Muscle layer of duodenum (tissue), 2 donors: ENCODE measurements around the gene GABBR2.

Experiments used
- H3K27ac ChIP-seq: one replicate; pipeline ENCODE4 v1.7.0; 2013; ENCODE audit warnings: mild to moderate bottlenecking, low read length
- H3K27me3 ChIP-seq: one replicate; pipeline ENCODE4 v1.7.0; 2013; ENCODE audit warnings: low read depth, mild to moderate bottlenecking, control low read depth, low read length
- H3K36me3 ChIP-seq, 2 donors: one replicate each; pipeline ENCODE4 v1.7.0; 2013; ENCODE audit warnings: low read length in 2 of 2, control low read depth in 1 of 2, mild to moderate bottlenecking in 1 of 2; ENCODE audit not compliant: insufficient read depth in 2 of 2, control insufficient read depth in 1 of 2
- H3K4me1 ChIP-seq, 2 donors: one replicate each; pipeline ENCODE4 v1.7.0; 2013; ENCODE audit warnings: low read length in 2 of 2, mild to moderate bottlenecking in 2 of 2, control low read depth in 1 of 2, moderate library complexity in 1 of 2; ENCODE audit not compliant: insufficient read depth in 2 of 2, control insufficient read depth in 1 of 2
- H3K4me3 ChIP-seq, 2 donors: one replicate each; pipeline ENCODE4 v1.7.0; 2013; ENCODE audit warnings: low read length in 2 of 2, low read depth in 1 of 2, mild to moderate bottlenecking in 1 of 2
- H3K9me3 ChIP-seq, 2 donors: one replicate each; pipeline ENCODE4 v1.7.0; 2013; ENCODE audit warnings: low read length in 2 of 2, control low read depth in 1 of 2, mild to moderate bottlenecking in 1 of 2; ENCODE audit not compliant: control insufficient read depth in 1 of 2
- donor health status: healthy.

The GABBR2 gene

DNA sequence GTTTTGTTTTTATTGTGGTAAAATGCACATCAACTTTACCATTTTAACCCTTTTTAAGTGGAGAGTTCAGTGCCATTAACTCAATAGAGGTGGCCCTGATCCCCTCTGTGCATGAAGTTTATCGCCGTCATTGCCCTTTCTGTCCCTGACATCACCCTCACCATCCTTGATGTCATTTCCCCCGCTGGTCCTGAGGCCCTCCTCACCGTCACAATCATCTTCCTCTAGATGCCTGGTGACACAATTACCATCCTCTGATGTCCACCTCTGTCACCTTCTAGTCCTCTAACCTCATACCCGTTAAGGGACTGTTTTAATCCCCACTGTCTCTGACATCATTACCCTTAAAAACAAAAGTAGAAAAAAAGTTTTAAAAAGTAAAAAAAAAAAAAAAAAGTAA is 340.8 kb downstream of the GABBR2 start:
- Histone ChIP-seq H3K9me3 (peaks cover 13 to 15% of the 10 kb centered on the region in 2 donors), H3K4me3 (no peak overlapping the region), H3K4me1 (no peaks in the 10 kb centered on the region), H3K27me3 (no peaks in the 10 kb centered on the region), H3K27ac (no peak overlapping the region), H3K36me3 (no peaks in the 10 kb centered on the region)

DNA sequence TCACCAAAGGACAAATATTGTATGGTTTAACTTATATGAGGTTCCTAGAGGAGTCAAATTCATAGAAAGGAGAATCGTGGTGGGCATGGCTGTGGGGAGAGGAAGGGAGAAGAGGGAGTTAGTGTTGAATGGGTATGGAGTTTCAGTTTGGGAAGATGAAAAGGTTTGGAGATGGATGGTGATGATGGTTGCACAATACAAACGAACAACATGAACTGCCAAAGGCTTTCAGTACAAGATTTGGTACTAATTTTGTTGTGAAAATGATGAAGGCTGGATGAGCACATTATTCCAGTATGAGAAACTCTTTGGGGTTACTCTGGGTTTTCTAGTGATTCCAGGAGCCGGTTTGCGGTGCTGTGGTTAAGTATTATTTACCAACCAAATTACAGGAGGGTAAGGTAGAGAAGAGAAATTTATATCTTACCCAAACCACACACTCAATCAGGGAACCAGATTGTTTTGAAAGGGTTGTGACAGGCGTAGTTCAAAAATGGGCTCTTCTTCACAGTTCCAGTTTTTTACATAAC is 341.3 kb downstream of the GABBR2 start:
- H3K4me1 ChIP-seq = no peaks in the 10 kb centered on the region
- H3K4me3 ChIP-seq = no peak overlapping the region
- no peak overlapping the region for H3K27ac ChIP-seq
- H3K36me3 ChIP-seq = no peaks in the 10 kb centered on the region
- H3K9me3 ChIP-seq = peaks cover 13 to 15% of the 10 kb centered on the region in 2 donors
- no peaks in the 10 kb centered on the region for H3K27me3 ChIP-seq

DNA sequence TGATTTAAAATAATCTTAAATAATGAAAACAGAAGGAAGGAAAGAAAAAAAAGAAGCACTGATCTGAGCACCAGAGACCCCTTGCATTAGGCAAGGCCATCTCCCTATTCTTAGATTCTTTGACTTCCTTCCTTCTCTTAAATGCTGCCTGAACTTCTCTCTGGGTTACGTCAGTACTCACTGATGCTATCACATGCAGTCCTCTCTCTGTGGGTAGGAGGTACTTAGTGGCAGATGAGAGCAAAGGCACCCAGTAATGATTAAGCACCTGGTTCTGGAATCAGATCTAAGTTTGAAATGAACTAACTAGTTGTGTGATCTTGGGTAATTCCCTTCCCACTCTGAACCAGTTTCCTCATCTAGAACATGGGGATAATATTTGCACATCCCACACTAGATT is 343.0 kb downstream of the GABBR2 start:
- Histone ChIP-seq H3K4me1 (no peaks in the 10 kb centered on the region), H3K9me3 (peaks cover 13 to 15% of the 10 kb centered on the region in 2 donors), H3K27ac (no peak overlapping the region), H3K27me3 (no peaks in the 10 kb centered on the region), H3K4me3 (peak overlapping the region; percentile 9 to 13), H3K36me3 (no peaks in the 10 kb centered on the region)

DNA sequence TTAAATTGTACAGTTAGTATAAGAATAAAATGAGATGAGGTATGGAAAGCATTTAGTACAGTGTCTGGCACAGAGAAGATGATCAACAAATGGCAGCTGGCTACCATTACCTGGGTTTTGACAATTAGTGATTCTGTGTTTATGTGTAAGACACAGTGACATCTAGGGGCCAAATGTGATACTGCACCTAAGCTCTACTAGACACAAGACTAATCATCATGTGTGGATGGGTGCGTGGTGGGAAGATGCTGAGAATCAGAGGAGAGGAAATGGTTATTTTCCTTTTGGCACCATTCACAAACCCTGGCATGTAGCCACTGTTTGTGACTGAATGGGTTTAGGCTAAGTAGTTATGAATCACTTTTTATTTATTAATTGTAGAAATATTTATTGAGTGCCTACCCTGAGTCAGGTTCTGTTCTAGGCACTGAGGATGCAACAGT is 343.5 kb downstream of the GABBR2 start:
- H3K9me3 ChIP-seq = peaks cover 13 to 15% of the 10 kb centered on the region in 2 donors
- H3K4me3 ChIP-seq = no peak overlapping the region
- no peaks in the 10 kb centered on the region for H3K36me3 ChIP-seq
- H3K27me3 ChIP-seq = no peaks in the 10 kb centered on the region
- no peak overlapping the region for H3K27ac ChIP-seq
- H3K4me1 ChIP-seq = no peaks in the 10 kb centered on the region

DNA sequence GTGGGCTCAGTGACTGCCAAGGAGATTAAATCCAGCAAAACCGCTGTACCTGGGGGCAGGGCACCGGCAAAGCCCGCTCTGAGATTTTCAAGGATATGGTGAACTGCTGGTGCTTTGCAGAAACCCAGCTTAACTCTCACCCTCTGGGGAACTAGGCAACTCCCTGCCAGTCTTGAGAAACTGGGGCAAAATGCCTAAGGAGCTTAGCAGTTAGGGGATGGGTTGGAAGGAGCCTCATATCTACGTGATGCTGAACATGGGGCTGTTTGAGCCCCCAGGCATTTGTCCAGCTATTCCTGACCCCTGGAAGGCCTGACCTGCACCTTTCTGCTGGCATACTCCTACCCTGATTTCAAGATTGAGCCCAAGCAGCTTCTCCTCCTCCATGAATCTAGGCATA is 344.6 kb downstream of the GABBR2 start:
- Histone ChIP-seq H3K4me1 (no peaks in the 10 kb centered on the region), H3K27me3 (no peaks in the 10 kb centered on the region), H3K36me3 (no peaks in the 10 kb centered on the region), H3K27ac (no peak overlapping the region), H3K9me3 (peaks cover 13 to 15% of the 10 kb centered on the region in 2 donors), H3K4me3 (no peak overlapping the region)

DNA sequence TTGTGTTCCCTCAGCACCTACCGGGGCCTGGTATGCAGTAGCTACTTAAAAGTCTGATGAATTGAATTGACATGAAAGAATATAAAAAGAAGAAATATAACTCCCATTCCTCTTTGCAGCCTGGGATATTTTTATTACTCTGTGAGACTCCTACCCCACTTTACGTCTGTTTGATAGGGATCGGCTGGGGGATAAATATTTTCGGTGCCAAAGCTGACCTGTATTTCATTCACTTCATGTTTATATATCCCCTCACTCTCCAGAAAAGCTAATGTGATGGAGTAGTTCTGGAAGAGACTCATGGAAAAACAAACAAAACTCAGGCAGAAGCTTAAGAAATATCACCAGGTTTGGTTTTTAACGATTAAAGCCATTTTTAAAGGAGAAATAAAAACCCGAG is 345.1 kb downstream of the GABBR2 start:
- peaks cover 13 to 15% of the 10 kb centered on the region in 2 donors for H3K9me3 ChIP-seq
- H3K27ac ChIP-seq = no peak overlapping the region
- H3K27me3 ChIP-seq = no peaks in the 10 kb centered on the region
- no peak overlapping the region for H3K4me3 ChIP-seq
- H3K4me1 ChIP-seq = no peaks in the 10 kb centered on the region
- H3K36me3 ChIP-seq = no peaks in the 10 kb centered on the region

DNA sequence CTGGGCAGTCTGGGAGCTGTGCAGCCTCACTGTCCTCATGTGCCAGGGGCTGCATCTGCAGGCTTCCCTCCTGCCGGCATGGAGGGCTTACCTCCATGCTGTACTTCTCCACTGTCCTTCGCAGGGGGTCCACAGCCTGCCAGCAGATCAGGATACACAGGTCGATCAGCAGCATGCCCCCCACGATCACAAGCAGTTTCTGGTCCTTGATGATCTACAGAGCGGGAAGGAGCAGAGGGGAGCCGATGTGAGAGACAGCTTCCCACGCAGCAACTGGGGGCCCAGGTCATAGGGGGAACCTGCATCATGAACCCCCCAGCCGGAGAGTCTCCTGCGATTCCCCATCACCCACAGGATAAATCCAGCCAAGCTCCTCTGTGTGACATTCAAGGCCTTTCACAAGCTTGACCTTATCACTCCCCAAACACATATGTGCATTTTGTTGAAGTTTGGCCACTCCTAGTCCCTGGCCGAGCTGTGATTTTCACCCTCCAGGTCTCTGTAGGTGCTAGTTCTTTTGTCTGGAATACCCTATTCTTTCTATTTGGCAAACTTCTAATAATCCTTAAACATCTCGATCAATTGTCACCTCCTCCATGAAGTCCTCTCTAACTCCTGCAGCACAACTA is 346.0 kb downstream of the GABBR2 start:
- Histone ChIP-seq H3K27ac (no peak overlapping the region), H3K27me3 (no peaks in the 10 kb centered on the region), H3K36me3 (no peaks in the 10 kb centered on the region), H3K9me3 (peaks cover 13 to 15% of the 10 kb centered on the region in 2 donors), H3K4me3 (no peak overlapping the region), H3K4me1 (no peaks in the 10 kb centered on the region)

DNA sequence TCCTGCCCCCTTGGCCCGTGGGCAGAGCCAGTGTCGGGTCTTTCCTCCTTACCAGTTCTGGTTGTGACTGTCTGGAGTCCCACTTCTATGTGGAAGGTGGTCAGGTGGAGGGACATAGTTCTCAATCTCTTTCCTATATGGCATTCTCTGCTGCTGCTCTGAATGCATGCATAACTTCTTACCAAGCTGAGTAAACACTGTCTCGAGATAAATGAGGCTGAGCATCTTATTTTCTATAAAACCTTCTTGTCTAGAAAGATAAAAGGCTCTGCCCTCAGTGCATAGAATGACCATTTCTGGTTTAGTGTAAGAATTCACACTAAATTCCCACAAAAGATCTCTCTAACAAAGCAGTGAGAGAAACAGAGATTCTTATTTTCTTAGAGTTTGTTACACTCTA is 347.1 kb downstream of the GABBR2 start:
- Histone ChIP-seq H3K9me3 (peaks cover 13 to 15% of the 10 kb centered on the region in 2 donors), H3K27ac (no peak overlapping the region), H3K4me1 (no peaks in the 10 kb centered on the region), H3K4me3 (no peak overlapping the region), H3K36me3 (no peaks in the 10 kb centered on the region), H3K27me3 (no peaks in the 10 kb centered on the region)

DNA sequence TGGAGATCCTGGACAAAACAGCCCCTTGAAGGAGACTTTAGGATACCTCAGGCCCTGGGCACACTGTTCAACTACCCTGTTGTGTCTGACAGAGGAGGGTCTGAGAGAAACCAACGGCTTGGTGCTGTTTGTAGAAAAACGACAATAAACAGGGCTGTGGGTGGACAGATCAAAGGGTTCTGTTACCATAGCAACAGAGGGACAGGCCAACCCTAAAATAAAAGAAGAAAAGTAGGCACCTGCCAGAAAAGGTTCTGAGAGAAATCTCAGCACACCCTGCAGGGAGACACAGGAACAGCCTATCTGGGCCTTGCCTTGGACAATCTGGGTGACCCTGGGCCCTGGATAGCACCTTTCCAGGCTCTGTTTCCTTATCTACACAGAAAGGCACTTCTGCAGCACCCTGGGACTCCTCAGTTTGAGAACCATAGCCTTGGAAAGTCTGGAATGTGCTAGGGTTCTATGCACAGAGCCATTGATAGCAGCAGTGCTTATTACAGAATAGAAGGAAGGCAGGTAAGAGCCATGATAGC is 348.5 kb downstream of the GABBR2 start:
- Histone ChIP-seq H3K27ac (no peak overlapping the region), H3K4me3 (no peak overlapping the region), H3K27me3 (no peaks in the 10 kb centered on the region), H3K4me1 (no peaks in the 10 kb centered on the region), H3K36me3 (no peaks in the 10 kb centered on the region), H3K9me3 (peaks cover 5% of the 10 kb centered on the region in 2 donors)

DNA sequence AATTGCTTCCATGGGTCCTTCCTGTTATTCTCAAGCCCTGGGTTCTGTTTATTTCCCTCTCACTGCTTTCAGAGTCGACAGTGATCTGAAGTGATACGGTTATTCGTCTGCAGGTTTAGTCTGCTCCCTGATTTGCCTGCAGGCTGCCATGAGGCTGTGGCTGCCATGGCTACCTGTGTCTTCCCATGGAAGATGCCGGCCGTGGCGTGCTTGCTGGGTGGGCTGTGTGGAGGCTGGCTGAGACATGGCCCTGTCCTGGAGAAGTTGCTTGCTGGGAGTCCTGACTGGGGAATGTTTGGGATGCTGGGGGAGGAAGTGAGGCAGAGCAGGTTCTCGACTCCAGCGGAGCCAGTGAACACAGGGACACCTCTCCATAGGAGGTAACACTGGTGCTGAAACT is 349.2 kb downstream of the GABBR2 start:
- H3K4me3 ChIP-seq = no peak overlapping the region
- no peaks in the 10 kb centered on the region for H3K36me3 ChIP-seq
- no peak overlapping the region for H3K27ac ChIP-seq
- H3K9me3 ChIP-seq = no peaks in the 10 kb centered on the region
- H3K27me3 ChIP-seq = no peaks in the 10 kb centered on the region
- H3K4me1 ChIP-seq = no peaks in the 10 kb centered on the region

DNA sequence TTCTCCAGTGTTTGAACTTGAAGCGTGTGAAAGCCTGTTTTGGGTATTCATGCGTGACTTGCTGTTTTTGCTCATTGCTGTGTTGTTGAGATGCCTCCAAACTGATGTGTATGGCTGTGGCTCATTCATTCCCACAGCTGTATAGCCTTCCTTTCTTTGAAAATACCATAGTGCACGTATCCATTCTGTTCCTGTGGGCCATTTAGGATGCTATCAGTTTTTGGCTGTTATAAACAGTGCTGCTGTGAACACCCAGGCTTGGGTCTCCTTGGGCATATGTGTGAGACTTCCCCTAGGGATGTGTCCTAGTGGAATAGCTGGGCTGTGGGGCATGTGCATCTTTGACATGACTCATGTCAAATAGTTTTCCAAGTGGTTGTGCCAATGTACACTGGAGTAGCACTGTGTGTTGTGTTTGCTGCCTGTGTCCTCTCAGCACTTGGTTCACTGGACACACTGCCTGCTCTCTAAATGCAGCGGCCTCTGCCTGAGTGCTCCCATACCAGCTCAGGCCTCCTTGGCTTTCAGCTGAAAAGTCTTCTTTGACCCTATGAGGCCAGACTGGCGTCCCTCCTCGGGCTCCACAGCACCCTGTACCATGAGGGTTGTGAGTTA is 350.7 kb downstream of the GABBR2 start:
- no peak overlapping the region for H3K4me3 ChIP-seq
- H3K27me3 ChIP-seq = no peaks in the 10 kb centered on the region
- no peaks in the 10 kb centered on the region for H3K9me3 ChIP-seq

More for the DNA sequence above, 350.7 kb downstream of the GABBR2 start:
- no peaks in the 10 kb centered on the region for H3K4me1 ChIP-seq
- no peak overlapping the region for H3K27ac ChIP-seq
- H3K36me3 ChIP-seq = no peaks in the 10 kb centered on the region
